GM12864 (cell line): ENCODE measurements around the gene C16orf95.

Source experiments
- DNase-seq: peaks from one replicate; pipeline ENCODE4 v3.0.0-alpha.2; 2011; ENCODE audit warnings: low read depth
- H3K4me3 ChIP-seq: 2 replicates; pipeline ENCODE4 v1.5.1; 2011; ENCODE audit warnings: mild to moderate bottlenecking, low read depth, low read length, control low read depth
- CTCF ChIP-seq: IDR thresholded peaks from 2 replicates; pipeline ENCODE4 v1.5.1; 2011; ENCODE audit warnings: low read depth, mild to moderate bottlenecking, moderate library complexity, low read length, control low read depth, inconsistent platforms; ENCODE audit errors: missing control alignments

The C16orf95 gene

GRCh38 chr16:87286839-87287626 lies 30.2 kb downstream of the C16orf95 start:
- H3K4me3 ChIP-seq: no peak overlapping the region
- no peak for DNase-seq
- TF ChIP-seq CTCF: no peak

- TF ChIP-seq CTCF: no peak
- DNase-seq: no peak
Observed at GRCh38 chr16:87284183-87284582, 33.0 kb downstream of the C16orf95 start.

GRCh38 chr16:87279094-87279658 lies 38.0 kb downstream of the C16orf95 start:
- DNase-seq: no peak
- H3K4me3 ChIP-seq: no peak overlapping the region
- TF ChIP-seq CTCF: no peak

More at GRCh38 chr16:87284183-87284582, 33.0 kb downstream of the C16orf95 start:
- H3K4me3 ChIP-seq: no peak overlapping the region

- H3K4me3 ChIP-seq: no peak overlapping the region
- DNase-seq: no peak
- TF ChIP-seq CTCF: peak; percentile 74
Observed at GRCh38 chr16:87278191-87279093, 38.8 kb downstream of the C16orf95 start.

- TF ChIP-seq CTCF: no peak
- H3K4me3 ChIP-seq: no peak overlapping the region
- no peak for DNase-seq
Observed at GRCh38 chr16:87276924-87277323, 40.3 kb downstream of the C16orf95 start.

- DNase-seq: no peak
- no peak overlapping the region for H3K4me3 ChIP-seq
- no peak for TF ChIP-seq CTCF
Observed at GRCh38 chr16:87276091-87276701, 41.0 kb downstream of the C16orf95 start.
